ENCODE results near the gene EPN1. TPM values are rescaled to one million over a fixed set of nuclear protein-coding genes. Genes with fewer than 3 reads are reported as not detected.

EPN1 gene
- total RNA-seq, 1 donor from 2014 or later, result 117 TPM

DNA sequence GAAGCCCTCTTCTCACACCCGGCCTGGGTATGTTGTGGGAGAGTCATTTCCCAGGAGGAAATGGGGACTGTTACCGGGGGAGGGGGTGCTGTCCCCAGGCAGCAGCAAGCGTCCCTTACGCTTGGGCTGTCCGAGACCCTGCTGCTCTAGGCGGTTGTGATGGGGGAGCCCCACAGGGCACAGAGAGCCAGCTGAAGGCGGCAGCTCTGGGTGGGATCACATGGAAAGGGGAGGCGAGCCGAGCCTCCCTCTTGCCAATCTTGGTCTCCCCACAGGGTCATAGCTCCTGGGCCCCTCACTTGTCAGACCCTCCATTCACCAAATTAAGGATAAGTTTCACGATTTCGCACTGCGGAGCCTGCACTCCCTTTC, 22.0 kb downstream of the EPN1 start:
- H3K27me3 ChIP-seq, result no peaks in the 10 kb centered on the region
- intact Hi-C loops (cut with DNase I), result no loop called here
- peaks cover 58% of the 10 kb centered on the region for H3K36me3 ChIP-seq
- H3K4me3 ChIP-seq, result no peak overlapping the region
- no peak overlapping the region for H3K27ac ChIP-seq
- TF ChIP-seq, protein P1, sequence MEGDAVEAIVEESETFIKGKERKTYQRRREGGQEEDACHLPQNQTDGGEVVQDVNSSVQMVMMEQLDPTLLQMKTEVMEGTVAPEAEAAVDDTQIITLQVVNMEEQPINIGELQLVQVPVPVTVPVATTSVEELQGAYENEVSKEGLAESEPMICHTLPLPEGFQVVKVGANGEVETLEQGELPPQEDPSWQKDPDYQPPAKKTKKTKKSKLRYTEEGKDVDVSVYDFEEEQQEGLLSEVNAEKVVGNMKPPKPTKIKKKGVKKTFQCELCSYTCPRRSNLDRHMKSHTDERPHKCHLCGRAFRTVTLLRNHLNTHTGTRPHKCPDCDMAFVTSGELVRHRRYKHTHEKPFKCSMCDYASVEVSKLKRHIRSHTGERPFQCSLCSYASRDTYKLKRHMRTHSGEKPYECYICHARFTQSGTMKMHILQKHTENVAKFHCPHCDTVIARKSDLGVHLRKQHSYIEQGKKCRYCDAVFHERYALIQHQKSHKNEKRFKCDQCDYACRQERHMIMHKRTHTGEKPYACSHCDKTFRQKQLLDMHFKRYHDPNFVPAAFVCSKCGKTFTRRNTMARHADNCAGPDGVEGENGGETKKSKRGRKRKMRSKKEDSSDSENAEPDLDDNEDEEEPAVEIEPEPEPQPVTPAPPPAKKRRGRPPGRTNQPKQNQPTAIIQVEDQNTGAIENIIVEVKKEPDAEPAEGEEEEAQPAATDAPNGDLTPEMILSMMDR (IDR thresholded peaks at IDR 0.05), result no peak
- DNase-seq, result no peak
- ATAC-seq, result no peak
- H3K9me3 ChIP-seq, result no peaks in the 10 kb centered on the region
- no peaks in the 10 kb centered on the region for H3K4me1 ChIP-seq

DNA sequence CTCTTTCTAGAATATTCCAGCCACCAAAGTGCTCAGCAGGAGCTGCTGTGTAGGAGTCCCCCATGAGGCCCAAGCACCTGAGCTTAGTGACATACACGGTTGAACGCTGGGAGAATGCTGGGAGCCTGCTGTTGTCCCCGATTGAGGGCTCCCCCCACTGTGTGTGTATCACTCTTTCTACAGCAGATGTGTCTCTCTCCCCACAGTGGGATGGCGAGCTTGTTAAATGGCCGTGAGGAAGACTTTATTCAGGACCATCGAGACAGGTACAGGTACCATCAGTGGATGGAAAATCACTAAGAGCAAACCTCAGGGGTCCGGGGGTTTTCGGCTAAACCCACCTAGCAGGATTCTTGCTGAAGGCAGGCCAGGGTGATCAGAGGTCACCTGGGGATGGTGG, 22.7 kb downstream of the EPN1 start:
- no peak for ATAC-seq
- Histone ChIP-seq H3K4me3 (no peak overlapping the region), H3K9me3 (no peaks in the 10 kb centered on the region), H3K27me3 (no peaks in the 10 kb centered on the region), H3K27ac (no peak overlapping the region), H3K36me3 (peaks cover 52% of the 10 kb centered on the region), H3K4me1 (no peaks in the 10 kb centered on the region)
- TF ChIP-seq, protein P1 (IDR thresholded peaks at IDR 0.05), result no peak
- intact Hi-C loops (cut with DNase I), result no loop called here
- DNase-seq, result peak; percentile 30

DNA sequence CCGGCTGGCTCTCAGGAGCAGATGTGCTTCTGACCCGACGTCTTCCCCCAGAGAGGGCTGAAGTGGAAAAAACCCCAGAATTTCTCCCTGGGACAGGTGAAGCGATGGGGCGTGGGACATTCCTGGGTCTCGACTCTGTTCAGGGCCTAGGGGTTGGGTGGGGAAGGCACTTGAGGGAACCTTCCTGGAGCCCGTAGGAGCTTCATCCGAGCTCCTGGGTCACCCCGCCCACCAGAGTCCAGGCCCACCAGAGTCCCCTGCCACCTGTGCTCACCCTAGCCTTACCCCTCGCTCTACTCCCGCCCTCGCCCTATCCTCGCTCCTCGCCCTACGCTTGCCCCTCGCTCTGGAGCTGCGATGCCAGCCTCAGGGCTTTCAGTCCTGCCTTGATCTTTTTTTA, 23.2 kb downstream of the EPN1 start:
- Histone ChIP-seq H3K9me3 (no peaks in the 10 kb centered on the region), H3K27me3 (no peaks in the 10 kb centered on the region), H3K27ac (no peak overlapping the region), H3K36me3 (peaks cover 46% of the 10 kb centered on the region), H3K4me1 (no peaks in the 10 kb centered on the region), H3K4me3 (no peak overlapping the region)
- ATAC-seq (no peak), DNase-seq (peak; percentile 56)
- intact Hi-C loops (cut with DNase I), result no loop called here
- TF ChIP-seq, protein P1 (IDR thresholded peaks at IDR 0.05), result no peak

DNA sequence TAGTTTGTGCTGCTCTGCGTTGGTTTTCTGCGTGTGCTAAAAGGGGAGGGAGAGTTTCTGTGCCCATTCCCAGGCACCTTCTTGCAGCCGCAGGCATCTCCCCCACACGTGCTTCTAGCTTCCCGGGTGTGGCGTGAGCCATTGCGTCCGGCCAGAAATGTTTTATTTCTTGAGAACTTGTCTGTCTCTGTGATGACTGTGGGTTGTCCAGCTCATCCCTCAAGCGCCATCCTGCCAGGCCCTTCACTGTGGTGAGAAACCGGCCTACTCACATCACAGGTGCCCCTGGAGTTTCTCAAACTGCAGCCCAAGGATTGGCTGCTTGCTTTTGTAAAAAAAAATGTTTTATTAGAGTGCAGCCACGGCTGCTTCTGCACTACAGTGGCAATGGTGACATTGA, 24.2 kb downstream of the EPN1 start:
- DNase-seq, result no peak
- peaks cover 38% of the 10 kb centered on the region for H3K36me3 ChIP-seq
- no peaks in the 10 kb centered on the region for H3K9me3 ChIP-seq
- intact Hi-C loops (cut with DNase I), result no loop called here
- TF ChIP-seq, protein P1 (IDR thresholded peaks at IDR 0.05), result no peak
- no peaks in the 10 kb centered on the region for H3K27me3 ChIP-seq
- no peak overlapping the region for H3K4me3 ChIP-seq
- H3K27ac ChIP-seq, result no peak overlapping the region
- ATAC-seq, result no peak
- no peaks in the 10 kb centered on the region for H3K4me1 ChIP-seq

DNA sequence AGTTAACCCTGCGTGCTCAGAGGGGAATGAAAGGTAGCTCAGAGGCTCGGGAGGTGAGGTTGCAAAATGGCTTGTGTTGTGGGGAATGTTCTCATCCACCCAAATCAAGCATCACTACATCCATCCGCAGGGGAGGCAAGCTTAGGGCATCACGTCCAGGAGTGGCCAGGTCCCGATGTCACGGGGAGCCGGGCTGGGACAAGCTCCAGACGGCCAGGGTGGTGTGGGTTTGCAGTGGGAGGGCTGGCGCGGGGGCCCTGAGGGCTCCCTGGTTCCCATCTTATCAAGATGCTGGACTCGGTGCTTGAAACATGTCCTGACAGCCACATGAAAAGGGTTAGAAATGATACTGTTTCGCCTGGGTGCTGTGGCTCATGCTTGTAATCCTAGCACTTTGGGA, 25.8 kb downstream of the EPN1 start:
- intact Hi-C loops (cut with DNase I), result no loop called here
- no peaks in the 10 kb centered on the region for H3K27me3 ChIP-seq
- peak; percentile 52 for DNase-seq
- peaks cover 22% of the 10 kb centered on the region for H3K36me3 ChIP-seq
- ATAC-seq, result no peak
- no peaks in the 10 kb centered on the region for H3K9me3 ChIP-seq
- H3K4me3 ChIP-seq, result no peak overlapping the region
- TF ChIP-seq, protein P1 (IDR thresholded peaks at IDR 0.05), result no peak
- no peak overlapping the region for H3K27ac ChIP-seq
- no peaks in the 10 kb centered on the region for H3K4me1 ChIP-seq

DNA sequence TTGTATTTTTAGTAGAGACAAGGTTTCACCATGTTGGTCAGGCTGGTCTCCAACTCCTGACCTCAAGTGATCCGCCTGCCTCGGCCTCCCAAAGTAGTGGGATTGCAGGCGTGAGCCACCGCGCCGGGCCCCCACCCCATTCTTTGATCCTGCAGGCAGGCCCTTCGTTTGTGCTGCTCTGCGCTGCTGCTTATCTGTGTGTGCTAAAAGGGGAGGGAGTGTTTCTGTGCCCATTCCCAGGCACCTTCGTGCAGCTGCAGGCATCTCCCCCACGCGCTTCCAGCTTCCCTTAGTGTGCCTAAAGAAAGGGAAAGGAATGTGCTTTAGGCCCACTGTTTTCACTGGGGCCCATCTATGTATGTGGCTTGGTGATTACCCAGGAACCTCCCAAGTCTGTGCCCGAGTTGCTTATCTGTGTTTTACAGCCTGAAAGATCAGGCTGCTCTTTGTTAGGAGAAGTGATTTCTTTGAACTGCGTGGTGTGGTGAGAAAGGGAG, 27.2 kb downstream of the EPN1 start:
- DNase-seq, result peak; percentile 38
- H3K4me3 ChIP-seq, result no peak overlapping the region

More for the DNA sequence above, 27.2 kb downstream of the EPN1 start:
- TF ChIP-seq, protein P1 (IDR thresholded peaks at IDR 0.05), result no peak
- no peak for ATAC-seq
- no peaks in the 10 kb centered on the region for H3K4me1 ChIP-seq
- peaks cover 12% of the 10 kb centered on the region for H3K36me3 ChIP-seq
- H3K27me3 ChIP-seq, result no peaks in the 10 kb centered on the region
- H3K9me3 ChIP-seq, result no peaks in the 10 kb centered on the region
- no peak overlapping the region for H3K27ac ChIP-seq
- intact Hi-C loops (cut with DNase I), result no loop called here

Data from upper lobe of right lung (tissue), 1 donor.